ENCODE data around the gene LPIN1.
A peak's percentile ranks its signal among the peaks of the same experiment; 100 is the strongest.

LPIN1 gene

GRCh38 chr2:11764359-11764758 lies 17.9 kb downstream of the LPIN1 start:
- no peak for DNase-seq

DNA sequence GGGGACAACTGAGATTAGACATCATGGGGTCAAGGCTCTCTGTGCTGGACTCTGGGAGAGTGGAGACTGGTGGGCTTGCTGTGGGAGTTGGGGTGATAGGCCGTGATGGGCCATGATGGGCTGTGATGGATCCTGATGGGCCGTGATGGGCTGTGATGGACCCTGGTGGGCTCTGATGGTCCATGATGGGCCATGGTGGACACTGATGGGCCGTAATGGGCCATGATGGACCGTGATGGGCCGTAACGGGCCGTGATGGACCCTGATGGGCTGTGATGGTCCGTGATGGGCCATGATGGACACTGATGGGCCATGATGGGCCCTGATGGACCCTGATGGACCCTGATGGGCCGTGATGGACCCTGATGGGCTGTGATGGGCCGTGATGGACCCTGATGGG lies 18.5 kb downstream of the LPIN1 start:
- no peak for DNase-seq

DNA sequence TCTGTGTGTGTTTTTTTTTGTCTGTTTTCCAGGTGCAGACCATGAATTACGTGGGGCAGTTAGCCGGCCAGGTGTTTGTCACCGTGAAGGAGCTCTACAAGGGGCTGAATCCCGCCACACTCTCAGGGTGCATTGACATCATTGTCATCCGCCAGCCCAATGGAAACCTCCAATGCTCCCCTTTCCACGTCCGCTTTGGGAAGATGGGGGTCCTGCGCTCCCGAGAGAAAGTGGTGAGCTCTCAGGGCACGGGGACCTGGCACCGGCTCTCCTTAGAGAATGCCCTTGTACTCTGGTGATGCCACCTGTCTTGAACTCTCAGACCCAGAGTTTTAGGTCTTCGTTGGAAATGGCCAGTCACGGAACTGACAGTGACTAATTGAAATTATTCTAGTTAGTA lies 19.1 kb downstream of the LPIN1 start:
- DNase-seq = no peak

DNA sequence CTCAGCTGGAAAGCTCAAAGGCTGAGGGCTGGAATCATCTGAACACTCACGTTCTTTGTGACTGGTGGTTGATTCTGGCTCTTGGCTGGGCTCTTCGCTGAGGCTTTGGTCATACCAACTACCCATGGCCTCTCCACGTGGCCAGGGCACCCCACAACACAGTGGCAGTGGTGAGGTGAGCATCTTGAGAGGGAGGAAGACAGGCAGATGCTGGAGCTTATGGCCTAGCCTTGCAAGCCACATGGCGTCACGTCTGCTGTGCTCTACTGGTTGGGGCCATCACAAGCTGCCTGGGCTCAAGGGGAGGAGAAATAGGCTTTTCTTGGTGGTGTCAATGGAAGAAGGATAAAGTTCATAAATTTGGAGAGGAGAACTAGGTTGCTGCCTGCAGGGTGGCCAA lies 19.6 kb downstream of the LPIN1 start:
- no peak for DNase-seq

- DNase-seq = no peak
These were observed 21.3 kb downstream of the LPIN1 start for GRCh38 chr2:11767779-11768178.

DNA sequence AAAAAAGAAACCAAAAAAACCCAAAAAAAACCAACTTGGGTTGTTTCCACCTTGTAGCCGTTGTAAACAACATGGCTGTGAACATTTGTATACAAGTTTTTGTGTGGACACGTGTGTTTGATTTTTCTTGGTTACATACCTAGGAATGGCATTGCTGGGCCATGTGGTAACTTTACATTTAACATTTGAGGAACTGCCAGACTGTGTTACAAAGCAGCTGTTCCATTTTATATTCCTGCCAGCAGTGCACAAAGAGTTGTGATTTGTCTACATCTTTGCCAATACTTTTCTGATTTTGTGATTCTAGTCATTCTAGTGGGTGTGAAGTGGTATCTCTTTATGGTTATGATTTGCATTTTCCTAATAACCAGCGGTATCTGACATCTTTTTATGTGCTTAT lies 22.5 kb downstream of the LPIN1 start:
- no peak for DNase-seq

DNA sequence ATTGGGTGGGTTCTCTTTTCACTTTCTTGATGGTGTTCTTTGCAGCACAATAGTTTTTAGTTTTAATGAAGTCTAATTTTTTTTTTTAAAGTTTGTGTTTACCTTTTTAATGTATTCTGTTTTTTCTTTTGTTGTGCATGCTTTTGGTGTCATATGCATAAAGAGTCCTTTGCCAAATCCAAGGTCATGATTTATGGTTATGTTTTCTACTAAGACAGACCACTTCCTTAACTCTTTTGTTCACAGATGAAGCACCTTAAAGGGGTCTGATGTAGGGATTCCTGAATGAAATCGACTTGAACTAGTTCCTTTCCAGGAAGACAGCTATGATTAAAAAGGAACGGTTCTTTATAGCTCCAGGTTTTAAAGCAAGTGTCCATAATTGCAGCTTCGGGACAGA lies 23.1 kb downstream of the LPIN1 start:
- DNase-seq = no peak

GRCh38 chr2:11770531-11771188 lies 24.2 kb downstream of the LPIN1 start:
- DNase-seq = no peak

DNA sequence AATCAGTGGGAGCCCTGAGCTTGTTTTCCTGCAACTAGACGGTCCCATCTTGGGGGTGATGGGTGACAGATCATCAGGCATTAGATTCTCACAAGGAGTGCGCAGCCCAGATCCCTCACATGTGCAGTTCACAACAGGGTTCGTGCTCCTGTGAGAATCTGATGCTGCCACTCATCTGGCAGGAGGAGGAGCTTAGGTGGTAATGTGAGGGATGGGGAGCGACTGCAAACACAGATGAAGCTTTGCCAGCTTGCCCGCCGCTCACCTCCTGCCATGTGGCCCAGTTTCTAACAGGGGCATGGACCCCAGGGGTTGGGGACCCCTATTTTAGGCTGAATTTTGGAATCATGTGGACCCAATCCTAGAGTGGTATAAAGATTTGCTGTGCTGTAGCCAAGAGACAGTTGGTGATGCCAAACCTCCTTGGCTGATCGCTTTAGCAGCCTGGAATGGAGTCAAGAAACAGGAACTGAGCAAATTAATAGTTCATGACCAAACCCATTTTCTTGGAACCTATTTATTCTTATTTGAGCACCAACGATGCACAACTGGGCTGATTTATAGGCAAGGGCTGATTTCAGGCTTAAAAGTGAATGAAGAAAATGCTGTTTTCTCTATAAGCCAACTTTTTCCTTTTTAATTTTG lies 25.7 kb downstream of the LPIN1 start:
- DNase-seq = no peak

GRCh38 chr2:11773111-11773510 lies 26.7 kb downstream of the LPIN1 start:
- no peak for DNase-seq

DNA sequence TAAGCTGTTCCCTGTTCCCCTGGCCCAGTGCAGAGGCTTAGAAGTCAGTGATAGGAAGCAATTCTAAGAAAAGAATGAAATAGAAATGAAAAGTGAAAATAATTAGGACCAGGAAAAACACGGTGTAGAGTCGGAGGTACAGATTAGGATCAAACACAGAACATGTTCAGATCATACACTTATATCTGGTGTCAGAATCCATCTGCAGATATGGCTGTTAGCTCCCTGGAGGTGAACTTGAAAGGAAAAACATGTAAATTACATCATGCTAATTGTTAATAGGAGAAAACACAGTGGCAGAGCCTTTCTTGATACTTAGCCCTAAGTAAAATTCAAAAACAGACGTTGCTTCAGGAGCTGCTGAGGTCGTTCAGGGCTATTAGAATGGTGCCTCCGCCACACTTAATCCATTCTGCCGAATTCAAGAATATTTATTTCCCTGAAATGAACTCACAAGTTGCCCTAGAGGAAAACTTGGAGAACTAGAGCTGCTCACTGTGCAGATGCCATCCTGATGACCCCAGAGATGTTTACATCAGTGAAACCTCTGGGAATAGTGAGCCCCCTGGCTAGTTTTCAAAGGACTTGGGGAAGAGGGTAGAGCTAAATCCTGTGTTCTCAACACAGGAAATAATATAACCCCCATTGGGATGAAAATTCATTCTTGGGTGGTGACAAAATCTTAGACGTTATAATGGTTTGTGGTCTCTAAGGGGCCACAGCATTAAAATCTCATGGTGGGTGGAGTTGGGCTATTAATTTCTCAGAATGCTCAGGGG lies 27.5 kb downstream of the LPIN1 start:
- no peak for DNase-seq

GRCh38 chr2:11774600-11774999 lies 28.2 kb downstream of the LPIN1 start:
- DNase-seq = no peak

GRCh38 chr2:11775384-11775783 lies 29.0 kb downstream of the LPIN1 start:
- DNase-seq = no peak

- no peak for DNase-seq
These were observed 30.8 kb downstream of the LPIN1 start for GRCh38 chr2:11777066-11777782.

- DNase-seq = no peak
These were observed 31.5 kb downstream of the LPIN1 start for GRCh38 chr2:11777886-11778415.

GRCh38 chr2:11778416-11778815 lies 32.0 kb downstream of the LPIN1 start:
- DNase-seq = no peak

DNA sequence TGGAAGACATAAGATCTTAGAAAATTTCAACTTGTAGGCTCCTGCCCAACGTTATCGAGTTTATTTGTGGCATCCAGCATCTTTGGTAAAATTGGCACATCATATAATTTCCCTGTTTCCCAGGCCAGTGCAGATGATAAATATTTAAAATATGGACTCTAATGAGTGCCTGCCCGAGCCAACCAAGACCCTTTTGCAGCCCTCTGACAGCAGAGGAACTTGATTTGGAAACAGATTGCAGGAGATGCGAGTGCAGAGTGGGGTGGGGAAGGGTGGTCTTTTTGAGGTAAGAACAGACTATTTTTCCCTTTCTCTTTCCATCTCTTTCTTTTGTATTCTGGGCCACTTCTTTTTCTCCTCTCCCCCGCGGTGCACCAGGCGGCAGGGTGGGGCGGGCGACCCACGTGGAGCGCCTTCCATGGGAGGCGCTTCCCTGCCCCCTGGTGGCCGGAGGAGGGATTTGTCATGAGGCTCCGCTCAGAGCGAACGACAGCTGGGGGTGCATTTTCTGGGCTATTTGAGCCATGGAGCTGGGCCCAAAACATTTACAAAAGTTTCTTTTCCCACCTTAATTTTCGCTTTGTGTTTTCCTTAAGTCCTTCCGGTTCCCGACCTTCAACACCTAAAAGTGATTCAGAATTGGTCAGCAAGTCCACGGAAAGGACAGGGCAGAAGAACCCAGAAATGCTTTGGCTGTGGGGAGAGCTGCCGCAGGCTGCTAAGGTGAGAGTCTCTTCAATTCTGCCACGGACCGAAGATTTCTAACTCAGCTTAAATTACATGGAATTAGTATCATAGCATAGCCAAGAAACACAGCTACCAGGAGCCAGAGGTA lies 32.7 kb downstream of the LPIN1 start:
- DNase-seq = peak; percentile 44 to 83

- DNase-seq = no peak
These were observed 35.2 kb downstream of the LPIN1 start for GRCh38 chr2:11781602-11782001.

DNA sequence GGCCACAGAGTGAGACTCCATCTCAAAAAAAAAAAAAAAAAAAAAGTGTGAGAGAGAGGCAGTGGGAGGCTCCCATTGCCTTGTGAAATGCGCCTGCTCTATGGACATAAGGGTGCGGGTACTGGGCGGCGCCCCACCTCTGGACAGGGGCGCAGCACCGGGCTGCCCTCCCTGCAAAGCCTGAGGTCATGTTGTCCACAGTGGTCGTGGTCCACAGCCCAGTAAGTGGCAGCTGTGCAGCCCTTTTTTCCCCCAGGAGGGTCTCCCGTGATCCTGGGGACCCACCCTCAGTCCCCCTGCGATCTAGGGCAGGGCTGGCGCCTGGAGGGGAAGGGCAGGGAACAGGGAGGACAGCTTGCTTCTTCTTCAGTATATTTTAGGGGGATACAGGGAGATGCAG lies 37.8 kb downstream of the LPIN1 start:
- no peak for DNase-seq

- DNase-seq = no peak
These were observed 38.5 kb downstream of the LPIN1 start for GRCh38 chr2:11784747-11785610.

- DNase-seq = no peak
These were observed 39.1 kb downstream of the LPIN1 start for GRCh38 chr2:11785611-11785940.
